ENCODE results near the gene MIS18BP1.
"Not testable (repeated sequence)": the region's sequence is repeated elsewhere in the genome, so short reads cannot be mapped to it uniquely, and the experiment has no call there.

Gene MIS18BP1

DNA sequence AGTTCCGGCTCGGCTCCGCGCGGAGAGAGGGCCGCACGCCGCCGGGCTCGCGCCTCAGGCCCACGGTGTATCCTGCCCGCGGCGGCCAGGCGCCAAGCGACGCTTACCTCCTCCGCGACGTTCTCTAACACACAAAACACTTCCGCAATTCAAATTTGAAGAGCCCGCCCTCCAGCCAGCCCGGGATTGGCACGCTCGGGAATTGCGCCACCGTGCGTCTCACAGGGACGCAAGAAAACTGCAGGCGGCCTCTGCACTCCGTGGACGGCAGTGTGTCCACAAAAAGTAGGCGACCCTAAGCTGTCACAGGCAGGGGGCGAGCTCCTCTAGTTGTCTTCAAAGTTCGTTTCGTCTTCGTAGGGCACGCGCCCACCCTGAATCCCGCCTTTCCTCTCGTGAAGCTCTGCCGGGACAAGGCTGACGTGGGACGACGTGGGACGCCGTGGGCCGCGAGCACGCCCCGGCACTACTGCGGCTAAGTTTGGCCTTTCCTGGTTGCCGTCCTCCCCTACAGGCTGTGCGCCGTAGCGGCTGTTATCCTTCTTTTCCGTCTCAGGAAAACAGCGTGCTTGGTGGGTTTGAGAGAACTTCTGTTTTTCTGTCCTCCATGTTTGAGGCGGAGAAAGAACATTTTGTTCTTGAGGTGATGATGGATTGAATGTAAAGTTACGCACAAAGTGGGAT, at the start of gene MIS18BP1:
TSS of gene MIS18BP1 (minus strand) at position 133 of the 684 bp plus-strand sequence. CDS start 5,916 bp downstream, outside the sequence.
- DNase-seq = peak; percentile 96

DNA sequence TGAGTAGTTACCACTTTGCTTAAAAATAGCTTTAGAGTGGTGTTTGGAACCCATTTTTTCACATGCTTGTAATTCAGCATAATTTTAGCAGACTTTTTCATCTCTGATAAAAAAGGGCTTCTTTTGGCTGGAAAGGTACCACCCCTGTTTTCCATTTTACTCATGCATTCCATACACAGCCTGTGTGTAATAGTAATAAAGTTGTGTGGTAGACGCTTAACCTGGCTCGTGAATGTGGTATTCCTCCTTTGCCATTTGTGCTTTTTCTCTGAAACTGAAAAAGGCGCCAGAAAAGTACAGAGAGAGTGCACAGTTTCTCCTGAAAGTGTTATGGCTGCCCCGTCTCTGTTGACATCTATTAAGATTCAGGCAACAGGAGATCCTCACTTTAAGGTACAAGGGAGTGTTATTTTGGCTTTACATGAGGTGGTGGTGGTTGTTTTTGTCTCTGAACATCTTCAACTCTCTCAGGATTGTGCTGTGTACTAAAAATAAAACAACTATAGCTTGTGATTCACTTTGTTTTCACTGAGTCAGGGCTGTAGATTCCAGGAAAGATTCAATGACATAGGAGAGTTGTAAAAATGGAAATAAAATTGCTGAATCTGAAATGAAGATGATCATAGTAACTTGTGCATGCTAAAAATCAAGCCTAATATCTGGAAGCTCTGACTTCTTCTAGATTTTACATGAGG, 45.6 kb upstream of the MIS18BP1 start:
- no peak for DNase-seq

DNA sequence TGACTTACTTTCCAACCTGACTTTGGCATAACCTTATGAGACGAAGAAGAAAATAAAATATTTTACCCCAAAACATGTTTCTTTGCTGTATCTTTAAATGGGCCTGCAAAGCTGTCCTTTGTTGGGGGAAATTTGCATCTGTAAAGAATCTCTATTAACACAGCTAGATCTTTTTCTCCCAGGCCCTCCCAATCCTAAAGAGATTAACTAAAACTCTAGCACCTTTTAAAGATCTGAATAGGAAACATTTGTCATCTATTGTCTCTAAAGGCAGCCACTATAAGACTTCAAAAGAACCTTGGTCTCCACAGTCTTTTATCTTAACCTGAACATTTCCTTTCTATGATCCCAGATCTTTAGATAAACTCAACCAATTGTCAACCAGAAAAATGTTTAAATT, 41.8 kb upstream of the MIS18BP1 start:
- DNase-seq = not testable (repeated sequence)

DNA sequence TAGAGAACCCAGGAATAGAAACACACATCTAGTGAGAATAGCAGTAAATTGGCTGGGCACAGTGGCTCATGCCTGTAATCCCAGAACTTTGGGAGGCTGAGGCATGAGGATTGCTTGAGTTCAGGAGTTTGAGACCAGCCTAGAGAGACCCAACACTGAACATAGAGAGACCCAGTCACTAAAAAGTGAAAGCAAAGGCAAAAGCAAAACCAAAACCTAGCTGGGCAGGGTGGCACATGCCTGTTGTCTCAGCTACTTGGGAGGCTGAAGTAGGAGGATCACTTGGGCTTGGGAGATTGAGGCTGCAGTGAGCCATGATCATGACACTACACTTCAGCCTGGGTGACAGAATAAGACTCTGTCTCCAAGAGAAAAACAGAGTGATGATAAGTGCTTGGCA, 37.5 kb upstream of the MIS18BP1 start:
- DNase-seq = no peak

DNA sequence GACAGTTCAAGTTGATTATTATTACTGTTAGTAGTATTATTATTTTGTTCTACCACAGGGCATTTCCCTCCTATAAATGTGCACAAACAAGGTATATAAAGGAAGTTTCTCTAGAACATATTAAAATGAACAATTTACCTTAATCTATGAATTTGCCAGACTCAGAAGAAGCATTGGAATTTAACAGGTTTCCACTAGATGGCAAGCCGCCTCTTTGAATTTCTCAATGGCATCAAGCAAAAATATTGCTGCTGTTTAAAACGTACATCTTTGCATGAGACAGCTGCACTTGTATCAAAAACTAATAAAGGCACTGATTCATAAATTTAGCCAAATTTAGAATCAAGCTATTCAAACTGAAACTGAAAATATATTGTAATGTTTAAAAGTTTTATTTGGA, 34.6 kb upstream of the MIS18BP1 start:
- no peak for DNase-seq

DNA sequence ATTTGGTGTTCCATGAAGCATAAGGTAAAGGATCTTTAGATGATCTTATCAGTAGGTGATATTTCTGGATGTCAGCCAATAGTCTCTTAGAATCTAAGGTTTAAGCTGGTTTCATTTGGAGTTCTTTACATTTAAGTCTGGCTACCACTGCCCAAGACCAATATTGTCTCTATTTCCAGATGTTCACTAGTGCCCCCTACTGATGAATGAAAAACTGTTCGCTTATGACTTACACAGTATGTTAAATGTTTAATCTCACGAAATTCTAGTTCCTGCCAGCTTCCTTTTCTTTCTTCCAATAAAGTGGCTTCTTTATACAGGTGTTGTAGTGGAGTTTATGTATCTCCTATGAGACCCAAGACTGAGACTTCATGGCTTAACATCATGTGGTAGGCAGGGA, 31.8 kb upstream of the MIS18BP1 start:
- no peak for DNase-seq

DNA sequence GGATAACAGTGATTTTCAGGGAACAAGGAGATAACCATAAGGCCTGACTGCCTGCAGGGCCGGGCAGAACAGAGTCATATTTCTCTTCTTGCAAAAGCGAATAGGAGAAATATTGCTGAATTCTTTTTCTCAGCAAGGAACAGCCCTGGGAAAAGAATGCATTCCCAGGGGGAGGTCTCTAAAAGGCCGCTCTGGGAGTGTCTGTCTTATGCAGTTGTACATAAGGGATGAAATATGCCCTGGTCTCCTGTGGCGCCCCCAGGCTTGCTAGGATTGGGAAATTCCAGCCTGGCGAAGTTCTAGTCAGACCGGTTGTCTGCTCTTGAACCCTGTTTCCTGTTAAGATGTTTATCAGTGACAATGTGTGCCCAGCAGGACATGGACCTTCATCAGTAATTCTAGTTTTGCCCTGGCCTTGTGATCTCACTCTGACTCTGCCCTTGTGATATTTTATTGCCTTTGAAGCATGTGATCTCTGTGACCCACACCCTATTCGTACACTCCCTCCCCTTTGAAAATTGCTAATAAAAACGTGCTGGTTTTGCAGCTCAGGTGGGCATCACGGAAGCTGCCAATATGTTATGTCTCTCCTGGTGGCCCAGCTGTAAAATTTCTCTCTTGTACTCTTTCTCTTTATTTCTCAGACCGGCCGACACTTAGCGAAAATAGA, 28.9 kb upstream of the MIS18BP1 start:
- DNase-seq = not testable (repeated sequence)

DNA sequence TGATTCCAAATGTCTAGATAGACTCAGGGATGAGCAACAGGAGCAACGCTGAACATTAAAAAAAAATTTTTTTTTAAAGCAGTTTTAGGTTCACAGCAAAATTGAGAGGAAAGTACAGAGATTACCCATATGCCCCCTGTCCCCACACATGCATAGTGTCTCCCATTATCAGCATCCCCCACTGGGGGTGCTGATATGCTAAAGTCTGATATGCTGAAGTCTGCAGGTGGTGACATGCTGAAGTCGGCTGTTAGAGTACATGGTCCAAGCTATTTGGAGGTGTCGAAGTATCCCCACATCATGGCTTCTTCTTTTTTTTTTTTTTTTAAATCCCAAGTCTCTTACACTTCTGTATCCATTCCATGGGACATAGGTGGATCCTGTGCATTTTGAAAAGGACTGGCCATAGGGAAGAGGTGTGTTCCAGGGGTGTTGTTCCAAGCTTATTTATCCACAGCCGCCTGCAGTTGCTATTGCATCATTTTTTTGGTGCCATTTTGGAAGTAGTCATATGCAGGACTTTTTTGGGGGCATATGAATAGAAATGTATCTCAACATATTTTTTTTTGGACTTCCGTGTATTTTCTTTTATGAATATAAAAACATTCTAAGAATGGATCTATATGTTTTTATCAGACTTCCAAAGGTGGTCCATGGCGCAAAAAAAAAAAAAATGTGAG, 19.0 kb upstream of the MIS18BP1 start:
- DNase-seq = no peak

DNA sequence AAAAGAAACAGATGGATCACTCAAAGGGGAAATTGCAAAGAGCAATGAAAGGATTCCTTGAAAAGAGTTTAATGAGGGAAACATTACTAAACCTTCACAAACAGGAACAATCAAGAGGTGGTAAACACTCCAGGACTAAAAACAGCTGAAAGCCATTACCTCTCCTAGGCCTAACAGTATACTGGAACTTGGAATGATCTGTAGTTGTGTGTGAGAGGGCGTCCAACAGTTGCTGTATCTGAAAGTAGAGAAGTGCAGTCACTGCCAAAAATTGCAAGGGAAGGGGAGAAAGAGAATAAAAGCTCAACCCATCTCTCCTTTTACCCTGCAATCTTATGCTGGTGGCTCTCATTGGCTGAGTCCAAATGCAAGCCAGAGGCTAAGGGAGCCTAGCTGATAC, 17.0 kb upstream of the MIS18BP1 start:
- DNase-seq = no peak

DNA sequence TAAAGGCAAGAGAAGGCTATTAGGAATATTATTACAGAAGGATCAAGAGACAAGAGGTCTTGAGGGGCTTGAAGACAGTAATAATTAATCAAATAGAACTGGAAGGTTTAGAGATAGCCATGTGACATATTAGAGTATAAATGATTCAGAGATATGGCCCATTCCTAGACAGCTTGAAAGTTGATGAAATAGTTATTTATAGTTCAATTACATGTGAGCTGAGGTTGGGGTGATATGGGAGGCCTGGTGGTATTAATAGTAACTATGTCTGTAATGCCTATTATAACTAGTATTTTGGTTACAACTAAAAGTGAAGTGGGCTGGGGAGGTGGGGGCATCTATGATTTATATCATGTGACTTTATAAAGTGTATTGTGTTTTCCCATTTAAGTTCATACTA, 14.1 kb upstream of the MIS18BP1 start:
- DNase-seq = no peak

DNA sequence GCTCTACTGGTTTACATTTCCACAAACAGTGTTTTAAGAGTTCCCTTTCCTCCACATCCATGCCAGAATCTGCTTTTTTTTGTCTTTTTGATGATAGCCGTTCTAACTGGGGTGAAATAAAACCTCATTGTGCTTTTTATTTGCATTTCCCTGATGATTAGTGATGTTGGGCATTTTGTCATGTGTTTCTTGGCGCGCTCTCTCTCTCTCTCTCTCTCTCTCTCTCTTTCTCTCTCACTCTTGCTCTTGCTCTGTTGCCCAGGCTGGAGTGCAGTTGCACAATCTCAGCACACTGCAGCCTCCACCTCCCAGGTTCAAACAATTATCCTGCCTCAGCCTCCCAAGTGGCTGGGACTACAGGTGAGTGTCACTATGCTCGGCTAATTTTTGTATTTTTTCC, 9.6 kb upstream of the MIS18BP1 start:
- DNase-seq = no peak

DNA sequence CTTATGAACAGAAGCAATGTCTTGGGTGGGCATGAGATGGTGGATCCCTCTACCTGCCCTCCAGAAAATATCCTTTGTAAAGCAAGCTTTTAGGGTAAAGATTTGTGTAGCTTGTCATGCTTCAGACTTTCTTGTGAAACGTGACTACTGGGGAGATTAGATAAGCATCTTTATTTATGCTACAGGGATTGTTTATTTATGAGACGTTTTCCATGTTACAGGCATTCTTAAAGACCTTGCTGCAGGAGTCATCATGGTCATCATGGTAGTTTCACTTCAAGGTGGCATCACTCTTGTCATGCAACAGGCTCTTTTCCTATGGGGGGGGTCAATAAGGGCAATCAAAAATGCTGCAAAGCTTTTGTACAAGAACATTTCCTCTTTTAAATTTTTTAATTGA, 8.2 kb upstream of the MIS18BP1 start:
- no peak for DNase-seq

DNA sequence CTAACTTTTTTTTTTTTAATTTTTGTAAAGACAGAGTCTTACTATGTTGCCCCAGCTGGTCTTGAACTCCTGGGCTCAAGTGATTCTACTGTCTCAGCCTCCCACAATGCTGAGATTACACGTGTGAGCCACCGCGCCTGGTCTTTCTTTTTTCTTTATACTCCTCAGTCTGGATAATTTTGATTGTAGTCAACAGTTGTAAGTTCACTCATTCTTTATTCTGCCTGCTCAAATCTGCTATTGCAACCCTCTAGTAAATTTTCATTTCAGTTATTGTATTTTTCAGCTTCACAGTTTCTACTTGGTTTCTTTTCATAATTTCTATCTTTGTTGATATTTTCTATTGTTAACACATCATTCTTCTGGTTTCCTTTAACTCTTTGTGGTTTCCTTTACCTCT, 5.8 kb upstream of the MIS18BP1 start:
- no peak for DNase-seq

DNA sequence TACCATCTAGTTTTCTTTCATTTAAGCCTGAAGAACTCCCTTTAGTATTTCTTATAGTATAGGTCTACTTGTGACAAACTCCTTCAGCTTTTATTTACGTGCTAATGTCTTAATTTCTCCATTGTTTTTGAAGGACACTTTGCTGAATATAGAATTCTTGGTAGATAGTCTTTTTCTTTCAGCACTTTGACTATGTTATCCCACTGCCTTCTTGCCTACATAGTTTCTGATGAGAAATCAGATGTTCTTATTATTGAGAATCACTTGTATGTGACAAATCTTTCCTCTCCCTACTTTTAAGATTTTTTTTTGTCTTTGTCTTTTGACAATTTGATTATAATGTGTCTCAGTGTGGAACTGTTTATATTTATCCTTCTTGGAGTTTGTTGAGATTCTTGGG, 5.1 kb upstream of the MIS18BP1 start:
- no peak for DNase-seq

DNA sequence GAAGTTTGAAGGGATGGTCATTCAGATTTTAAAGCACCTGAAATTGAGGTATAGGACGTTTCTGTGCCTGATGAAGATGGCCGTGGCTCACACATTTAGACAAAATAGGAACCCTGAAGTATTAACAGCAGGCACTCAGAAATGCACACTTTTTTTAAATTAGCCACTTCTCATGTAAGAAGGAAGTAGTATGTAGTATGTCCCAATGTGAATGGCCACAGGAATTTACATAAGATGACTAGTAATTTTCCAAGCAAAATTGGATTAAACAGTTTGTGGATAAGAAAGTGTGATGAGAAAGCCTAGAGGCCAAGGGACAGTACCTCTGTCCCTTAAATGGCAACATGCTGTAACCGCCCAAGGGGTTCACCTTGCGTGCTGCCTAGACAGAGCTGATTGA, 1.8 kb upstream of the MIS18BP1 start:
- DNase-seq = no peak

DNA sequence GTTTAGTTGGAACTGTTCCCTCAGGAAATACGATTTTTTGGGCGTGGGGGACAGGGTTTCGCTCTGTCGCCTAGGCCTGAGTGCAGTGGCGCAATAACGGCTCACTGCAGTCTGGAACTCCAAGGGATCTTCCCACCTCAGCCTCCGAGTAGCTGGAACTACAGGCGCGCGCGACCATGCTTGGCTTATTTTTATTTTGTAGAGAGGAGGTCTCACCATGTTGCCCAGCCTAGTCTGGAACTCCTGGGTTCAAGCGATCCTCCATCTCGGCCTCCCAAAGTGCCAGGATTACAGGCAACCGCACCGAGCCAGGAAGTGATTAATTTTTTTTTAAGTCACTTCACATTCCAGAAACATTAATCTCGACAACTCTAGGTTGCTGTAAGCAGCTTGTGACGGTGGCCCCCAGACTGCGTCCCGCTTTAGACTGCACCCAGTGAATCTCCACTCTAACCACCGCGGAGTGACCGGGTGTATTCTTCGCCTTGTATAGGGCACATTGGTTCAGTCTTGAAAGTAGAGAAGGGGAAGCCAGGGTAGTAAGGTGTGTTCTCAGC, 830 bp upstream of the MIS18BP1 start:
- no peak for DNase-seq

DNA sequence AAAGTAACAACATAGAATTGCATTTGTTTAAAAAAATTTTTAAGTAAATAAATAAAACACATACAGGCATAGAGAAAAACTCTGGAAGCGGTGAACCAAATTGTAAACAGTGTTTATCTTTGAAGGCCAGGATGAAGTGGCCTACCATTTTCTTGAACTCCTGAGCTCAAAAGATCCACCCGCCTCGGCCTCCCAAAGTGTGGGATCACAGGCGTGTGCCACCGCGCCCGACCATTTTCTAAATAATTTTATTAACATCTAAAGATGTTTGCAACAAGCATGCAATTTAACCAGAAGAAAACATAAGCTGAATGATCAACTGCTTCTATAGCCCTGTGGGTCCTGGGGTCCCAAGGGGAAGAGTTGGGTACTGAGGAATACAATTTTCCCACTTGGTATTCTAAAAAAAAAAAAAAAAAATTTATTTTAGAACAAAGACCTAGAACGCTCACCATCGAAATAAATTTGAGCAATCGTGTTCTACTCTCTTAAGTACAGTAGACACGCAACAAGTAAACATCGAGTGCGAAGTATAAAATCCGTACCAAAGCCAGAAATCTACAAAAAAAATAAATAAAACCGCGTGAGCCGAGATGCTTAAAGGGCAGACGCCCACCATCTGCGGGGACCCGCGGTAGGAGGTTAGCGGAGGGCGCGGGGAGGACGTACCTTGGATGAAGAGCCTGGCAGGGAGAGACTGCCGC, 484 bp downstream of the MIS18BP1 start:
- no peak for DNase-seq

DNA sequence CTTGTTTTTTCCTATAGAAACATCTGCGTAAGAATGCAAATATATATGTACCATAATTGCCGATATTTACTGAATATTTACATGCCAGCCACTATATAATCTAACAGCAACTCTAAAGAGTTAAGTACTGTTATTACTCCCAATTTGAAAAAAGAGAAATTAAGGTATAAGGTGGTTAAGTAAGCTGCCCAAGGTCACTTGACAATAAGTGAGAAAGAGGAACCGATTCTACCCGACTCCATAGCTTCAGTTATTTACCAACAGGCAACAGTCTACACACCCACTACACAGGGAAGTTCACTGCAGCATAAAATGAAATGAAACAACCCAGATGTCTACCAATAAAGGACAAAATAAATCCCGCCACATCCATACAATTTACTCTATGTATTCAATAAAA, 1.1 kb downstream of the MIS18BP1 start:
- DNase-seq = no peak

DNA sequence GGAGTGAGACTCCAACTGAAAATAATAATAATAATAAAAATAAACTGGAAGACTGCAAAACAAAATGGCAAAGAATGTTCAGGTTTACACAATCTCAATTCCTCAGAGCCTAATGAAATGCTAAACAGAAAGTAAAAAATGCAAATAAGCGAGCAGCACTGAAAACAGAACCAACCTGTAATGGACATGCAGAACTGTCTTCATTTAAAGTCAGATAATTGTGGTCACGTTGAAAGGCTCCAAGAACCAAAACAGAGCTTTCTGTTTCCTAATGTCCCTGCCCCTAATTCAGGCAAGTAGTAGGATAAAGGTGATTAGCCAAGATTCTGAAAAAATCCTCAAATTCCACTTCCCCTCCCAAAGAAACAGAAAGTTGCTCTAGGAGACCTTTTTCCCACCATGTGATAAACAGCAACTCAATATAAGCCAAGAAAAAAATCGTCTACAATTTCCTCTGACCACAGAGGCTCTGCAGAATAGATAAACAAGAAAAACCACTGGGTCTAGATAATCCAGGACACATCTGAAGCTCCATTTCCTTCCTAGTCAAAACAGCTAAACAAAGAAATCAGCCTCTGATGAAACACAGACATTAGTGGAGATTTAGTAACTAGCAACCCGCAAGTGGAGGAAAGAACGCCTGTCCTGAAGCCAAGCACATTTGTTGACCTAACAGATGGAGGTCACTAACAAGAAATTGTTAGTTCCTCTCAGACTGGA, 3.0 kb downstream of the MIS18BP1 start:
- DNase-seq = no peak

DNA sequence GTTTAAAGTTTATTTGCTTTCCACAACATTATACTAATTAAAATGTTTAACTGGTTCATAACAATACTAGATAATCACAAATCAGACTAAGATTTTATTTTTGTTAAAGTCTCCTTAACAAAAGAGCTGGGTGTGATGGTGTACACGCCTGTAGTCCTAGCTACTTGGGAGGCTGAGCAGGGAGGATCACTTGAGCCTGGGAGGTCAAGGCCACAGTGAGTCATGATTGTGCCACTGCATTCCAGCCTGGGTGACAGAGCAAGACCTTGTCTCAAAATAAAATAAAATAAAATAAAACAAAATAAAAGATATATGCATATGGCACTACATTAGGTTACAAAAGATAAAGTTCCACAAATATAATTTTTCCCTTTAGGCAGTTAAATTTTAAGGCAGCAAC, 5.6 kb downstream of the MIS18BP1 start:
- DNase-seq = no peak

DNA sequence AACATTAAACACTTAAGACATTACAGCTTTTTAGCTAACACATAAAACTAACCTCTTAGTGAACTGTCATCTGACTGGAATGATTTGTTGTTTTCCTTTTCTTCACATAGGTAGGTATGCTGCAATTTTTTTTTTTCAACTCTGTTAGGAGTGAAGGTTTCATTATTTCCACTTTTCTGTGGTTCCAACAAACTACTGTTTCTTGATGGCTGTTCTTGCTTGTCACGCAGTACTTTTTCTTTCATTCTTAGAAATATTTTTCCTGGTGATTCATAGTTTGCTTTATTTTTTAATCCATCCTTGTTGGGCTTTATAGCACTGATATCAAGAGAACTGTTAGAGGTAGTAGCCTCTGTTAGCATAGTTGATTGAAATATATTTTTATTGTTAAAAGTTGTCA, 6.3 kb downstream of the MIS18BP1 start:
- DNase-seq = no peak

DNA sequence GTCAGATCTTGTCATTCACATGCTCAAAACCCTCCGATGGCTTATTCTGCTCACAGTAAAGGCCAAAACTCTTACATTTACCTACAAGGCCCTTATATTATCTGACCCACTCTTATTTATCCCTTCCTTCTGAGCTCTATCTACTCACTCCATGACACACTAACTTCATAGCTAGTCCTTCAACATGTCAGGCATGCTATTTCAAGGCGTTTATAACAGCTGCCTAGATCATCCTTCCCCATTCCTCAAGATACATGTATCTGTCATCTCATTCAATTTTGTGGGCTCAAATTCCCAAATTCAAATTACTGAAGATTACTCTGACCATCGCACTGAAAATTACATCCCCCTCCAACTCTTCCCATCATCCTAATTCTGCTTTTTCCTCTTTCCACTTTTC, 6.9 kb downstream of the MIS18BP1 start:
- no peak for DNase-seq

Data from NCI-H774 (cell line).